ENCODE data around the gene GRM7.

GRCh38 chr3:7271631-7272030 is 410.7 kb downstream of the GRM7 start:
- TF ChIP-seq CTCF (IDR thresholded peaks at IDR 0.05) (no peak), EZH2 (IDR thresholded peaks at IDR 0.05; ENCODE audit: borderline replicate concordance, insufficient read depth, low read depth, low read length, poor library complexity, severe bottlenecking) (no peak)
